Suprapubic skin (tissue), 4 donors: ENCODE measurements around the gene HOXA9.

Experiments used
- CTCF ChIP-seq, 2 donors: fragments of 200-600 bp in 1 of 2; fragments of 450-650 bp in 1 of 2; sonication (generic) in 1 of 2; IDR thresholded peaks; one replicate each; pipeline ENCODE4 v1.5.1; 2016 to 2019; ENCODE audit warnings: antibody characterized with exemption in 2 of 2, mild to moderate bottlenecking in 1 of 2, moderate library complexity in 1 of 2
- EP300 ChIP-seq: sonication (generic); formaldehyde crosslinking; IDR thresholded peaks from one replicate; pipeline ENCODE4 v1.6.1; 2017; ENCODE audit warnings: antibody characterized with exemption
- POLR2A ChIP-seq, 2 donors: fragments of 450-650 bp; IDR thresholded peaks; one replicate each; pipeline ENCODE4 v1.6.1; 2017; ENCODE audit warnings: antibody characterized with exemption in 2 of 2, mild to moderate bottlenecking in 2 of 2, moderate library complexity in 2 of 2
- POLR2AphosphoS5 ChIP-seq, 3 donors: sonication (generic); formaldehyde crosslinking; IDR thresholded peaks; one replicate each; pipeline ENCODE4 v1.6.1; 2017; ENCODE audit warnings: antibody characterized with exemption in 3 of 3

- TF ChIP-seq CTCF (IDR thresholded peaks at IDR 0.05) (no peak), POLR2AphosphoS5 (IDR thresholded peaks at IDR 0.05) (no peak), EP300 (no peak), POLR2A (IDR thresholded peaks at IDR 0.05) (no peak)
Observed at GRCh38 chr7:27116031-27116961, 49.0 kb downstream of the HOXA9 start.
